GM18520 (cell line): Measurements from ENCODE around the gene MED15.
"Not testable (repeated sequence)": the region's sequence is repeated elsewhere in the genome, so short reads cannot be mapped to it uniquely, and the experiment has no call there.

ENCODE experiments used
- ATAC-seq: cut with Tn5 transposase; IDR thresholded peaks from one replicate; pipeline ENCODE4 v1.9.1; 2021; ENCODE audit not compliant: unreplicated experiment

The MED15 gene

GRCh38 chr22:20594486-20594885, 87.1 kb downstream of the MED15 start:
- ATAC-seq, result not testable (repeated sequence)

GRCh38 chr22:20595461-20595860, 88.1 kb downstream of the MED15 start:
- ATAC-seq, result no peak

- ATAC-seq, result no peak
These were observed 91.7 kb downstream of the MED15 start for GRCh38 chr22:20599117-20599516.

GRCh38 chr22:20600137-20600673, 92.8 kb downstream of the MED15 start:
- no peak for ATAC-seq

- no peak for ATAC-seq
These were observed 93.9 kb downstream of the MED15 start for GRCh38 chr22:20601308-20601707.

- no peak for ATAC-seq
These were observed 95.3 kb downstream of the MED15 start for GRCh38 chr22:20602609-20603164.

GRCh38 chr22:20604092-20604747, 96.8 kb downstream of the MED15 start:
- no peak for ATAC-seq

- ATAC-seq, result no peak
These were observed 97.4 kb downstream of the MED15 start for GRCh38 chr22:20604776-20605221.

GRCh38 chr22:20605328-20605727, 97.9 kb downstream of the MED15 start:
- ATAC-seq, result no peak

- ATAC-seq, result no peak
These were observed 98.8 kb downstream of the MED15 start for GRCh38 chr22:20606041-20606783.

GRCh38 chr22:20606784-20607128, 99.3 kb downstream of the MED15 start:
- ATAC-seq, result no peak

GRCh38 chr22:20607157-20607907, 99.9 kb downstream of the MED15 start:
- ATAC-seq, result no peak

- ATAC-seq, result no peak
These were observed 102.9 kb downstream of the MED15 start for GRCh38 chr22:20610243-20610686.

GRCh38 chr22:20610757-20611156, 103.3 kb downstream of the MED15 start:
- no peak for ATAC-seq

- no peak for ATAC-seq
These were observed 104.0 kb downstream of the MED15 start for GRCh38 chr22:20611418-20611817.

- ATAC-seq, result no peak
These were observed 105.9 kb downstream of the MED15 start for GRCh38 chr22:20613301-20613700.

- ATAC-seq, result no peak
These were observed 107.6 kb downstream of the MED15 start for GRCh38 chr22:20615021-20615420.

GRCh38 chr22:20615533-20616450, 108.4 kb downstream of the MED15 start:
- ATAC-seq, result no peak

GRCh38 chr22:20616451-20617043, 109.1 kb downstream of the MED15 start:
- no peak for ATAC-seq

- ATAC-seq, result no peak
These were observed 111.1 kb downstream of the MED15 start for GRCh38 chr22:20618488-20618887.
